OCI-LY3 (cell line): Measurements from ENCODE around the gene ELF3.

Source experiments
- EZH2phosphoT487 ChIP-seq: fragments of 200-600 bp; shearing (Covaris generic); IDR thresholded peaks from 2 replicates; pipeline ENCODE4 v1.6.1; 2018; ENCODE audit warnings: antibody characterized with exemption, mixed run types, low read depth
- TF ChIP-seq, protein P1 (sequence below): fragments of 200-600, 300-600 bp; sonication (generic); IDR thresholded peaks from 2 replicates; pipeline ENCODE4 v1.5.1; 2014; ENCODE audit warnings: antibody characterized with exemption, low read length, low read depth

DNA sequence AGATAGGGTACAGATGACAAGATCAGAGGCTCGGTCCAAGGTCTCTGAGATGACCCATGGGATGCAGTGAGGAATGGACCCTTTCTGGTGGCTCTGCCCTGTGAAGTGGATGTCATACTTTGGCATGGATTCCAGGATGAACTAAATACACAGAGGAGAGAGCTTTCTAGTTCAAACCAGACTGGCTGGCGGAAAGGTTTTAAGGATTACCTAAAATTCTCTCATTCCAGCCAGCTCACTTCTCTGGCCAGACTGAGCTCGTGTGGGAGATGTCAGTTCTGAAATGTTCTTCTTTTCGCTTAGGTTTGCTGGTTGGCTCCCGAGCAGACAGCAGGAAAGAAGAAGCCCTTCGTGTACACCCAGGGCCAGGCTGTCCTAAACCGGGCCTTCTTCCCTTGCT, 21.8 kb upstream of the ELF3 start:
- TF ChIP-seq, protein P1, sequence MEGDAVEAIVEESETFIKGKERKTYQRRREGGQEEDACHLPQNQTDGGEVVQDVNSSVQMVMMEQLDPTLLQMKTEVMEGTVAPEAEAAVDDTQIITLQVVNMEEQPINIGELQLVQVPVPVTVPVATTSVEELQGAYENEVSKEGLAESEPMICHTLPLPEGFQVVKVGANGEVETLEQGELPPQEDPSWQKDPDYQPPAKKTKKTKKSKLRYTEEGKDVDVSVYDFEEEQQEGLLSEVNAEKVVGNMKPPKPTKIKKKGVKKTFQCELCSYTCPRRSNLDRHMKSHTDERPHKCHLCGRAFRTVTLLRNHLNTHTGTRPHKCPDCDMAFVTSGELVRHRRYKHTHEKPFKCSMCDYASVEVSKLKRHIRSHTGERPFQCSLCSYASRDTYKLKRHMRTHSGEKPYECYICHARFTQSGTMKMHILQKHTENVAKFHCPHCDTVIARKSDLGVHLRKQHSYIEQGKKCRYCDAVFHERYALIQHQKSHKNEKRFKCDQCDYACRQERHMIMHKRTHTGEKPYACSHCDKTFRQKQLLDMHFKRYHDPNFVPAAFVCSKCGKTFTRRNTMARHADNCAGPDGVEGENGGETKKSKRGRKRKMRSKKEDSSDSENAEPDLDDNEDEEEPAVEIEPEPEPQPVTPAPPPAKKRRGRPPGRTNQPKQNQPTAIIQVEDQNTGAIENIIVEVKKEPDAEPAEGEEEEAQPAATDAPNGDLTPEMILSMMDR: no peak
- TF ChIP-seq EZH2phosphoT487: no peak
